ENCODE measurements around the gene OR5I1.

DNA sequence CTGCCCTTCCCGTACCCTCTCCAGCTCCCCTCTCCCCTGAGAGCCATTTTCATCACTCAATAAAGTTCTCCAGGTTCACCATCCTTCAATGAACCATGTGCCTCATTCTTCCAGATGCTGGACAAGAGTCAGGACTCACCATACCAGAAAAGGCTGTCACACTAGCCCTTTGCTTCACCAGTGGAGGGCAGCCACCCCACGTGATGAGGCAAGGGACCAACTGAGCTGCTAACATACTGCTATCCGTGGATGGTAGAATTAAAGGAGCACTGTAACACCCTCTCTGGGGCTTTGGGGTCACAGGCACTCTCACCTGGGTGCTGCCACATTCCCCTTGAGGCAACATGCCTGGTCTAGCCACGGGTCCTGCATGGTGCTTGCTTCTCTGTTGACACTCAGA lies 13.1 kb upstream of the OR5I1 start:
- TF ChIP-seq, protein P1, sequence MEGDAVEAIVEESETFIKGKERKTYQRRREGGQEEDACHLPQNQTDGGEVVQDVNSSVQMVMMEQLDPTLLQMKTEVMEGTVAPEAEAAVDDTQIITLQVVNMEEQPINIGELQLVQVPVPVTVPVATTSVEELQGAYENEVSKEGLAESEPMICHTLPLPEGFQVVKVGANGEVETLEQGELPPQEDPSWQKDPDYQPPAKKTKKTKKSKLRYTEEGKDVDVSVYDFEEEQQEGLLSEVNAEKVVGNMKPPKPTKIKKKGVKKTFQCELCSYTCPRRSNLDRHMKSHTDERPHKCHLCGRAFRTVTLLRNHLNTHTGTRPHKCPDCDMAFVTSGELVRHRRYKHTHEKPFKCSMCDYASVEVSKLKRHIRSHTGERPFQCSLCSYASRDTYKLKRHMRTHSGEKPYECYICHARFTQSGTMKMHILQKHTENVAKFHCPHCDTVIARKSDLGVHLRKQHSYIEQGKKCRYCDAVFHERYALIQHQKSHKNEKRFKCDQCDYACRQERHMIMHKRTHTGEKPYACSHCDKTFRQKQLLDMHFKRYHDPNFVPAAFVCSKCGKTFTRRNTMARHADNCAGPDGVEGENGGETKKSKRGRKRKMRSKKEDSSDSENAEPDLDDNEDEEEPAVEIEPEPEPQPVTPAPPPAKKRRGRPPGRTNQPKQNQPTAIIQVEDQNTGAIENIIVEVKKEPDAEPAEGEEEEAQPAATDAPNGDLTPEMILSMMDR (conservative IDR thresholded peaks at IDR 0.05; ENCODE audit: low read depth, low read length) = no peak
- TF ChIP-seq EZH2 (IDR thresholded peaks at IDR 0.05; ENCODE audit: borderline replicate concordance, low read depth, low read length, poor library complexity, severe bottlenecking) = no peak

Measured in A673 (cell line).